ENCODE results near the gene MS4A15. TPM values are rescaled to one million over a fixed set of nuclear protein-coding genes. Genes with fewer than 3 reads are reported as not detected.

The MS4A15 gene
- total and polyA plus RNA-seq, 2 experiments from 2014 or later, result not detected

DNA sequence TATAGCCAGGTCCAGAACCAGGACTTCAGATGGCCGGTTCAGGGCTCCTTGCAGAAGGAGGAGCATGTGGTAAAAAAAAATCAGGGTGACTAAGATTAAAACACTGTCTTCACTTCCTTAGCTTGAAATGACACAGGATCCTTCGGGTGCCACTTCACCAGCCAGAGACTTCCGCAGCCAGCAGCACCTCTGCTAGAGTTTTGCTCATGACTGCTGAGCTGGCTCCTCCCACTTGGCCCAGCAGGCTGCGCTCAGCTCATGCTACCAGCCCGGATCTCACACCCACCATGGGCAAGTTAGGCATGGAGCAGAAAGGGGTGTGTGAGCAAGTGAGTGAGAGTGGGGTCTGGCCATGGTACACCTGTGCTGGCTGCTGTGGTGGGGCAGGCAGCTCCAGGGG, 38.7 kb upstream of the MS4A15 start:
- H3F3A ChIP-seq (ENCODE audit: insufficient read depth), result no peaks in the 10 kb centered on the region
- H3K9me3 ChIP-seq (ENCODE audit: low read depth), result no peaks in the 10 kb centered on the region
- H3K9ac ChIP-seq, result no peak overlapping the region
- in situ Hi-C loops (cut with MboI), result no loop called here
- H3K4me1 ChIP-seq (ENCODE audit: insufficient read depth), result no peaks in the 10 kb centered on the region
- no peak overlapping the region for H3K4me3 ChIP-seq
- no peaks in the 10 kb centered on the region for H3K79me2 ChIP-seq (ENCODE audit: insufficient read depth)
- no peak for DNase-seq
- no peak for TF ChIP-seq EZH2 (IDR thresholded peaks at IDR 0.05; ENCODE audit: insufficient read depth, poor library complexity, severe bottlenecking)
- TF ChIP-seq EZH2phosphoT487 (IDR thresholded peaks at IDR 0.05; ENCODE audit: insufficient read depth, low read depth), result no peak
- H3K4me2 ChIP-seq (ENCODE audit: unreplicated experiment), result no peak overlapping the region
- H3K27me3 ChIP-seq (replicated peaks; ENCODE audit: insufficient read depth), result 0 out of 2 replicates have a peak, but pooled peaks cover 2% of the 10 kb centered on the region
- H4K20me1 ChIP-seq (ENCODE audit: insufficient read depth), result no peaks in the 10 kb centered on the region
- 39 to 42% methylated on average over 5 of the region's 5 CpGs for WGBS, 2 experiments (ENCODE audit: low coverage in 1 of 2, low lambda C conversion rate in 2 of 2, missing lambda C conversion rate in 2 of 2)
- H3K27ac ChIP-seq, result no peak overlapping the region
- H2AFZ ChIP-seq, result no peak overlapping the region
- no peaks in the 10 kb centered on the region for H3K9me2 ChIP-seq (ENCODE audit: insufficient read depth)
- no peaks in the 10 kb centered on the region for H3K36me3 ChIP-seq (ENCODE audit: low read depth)

DNA sequence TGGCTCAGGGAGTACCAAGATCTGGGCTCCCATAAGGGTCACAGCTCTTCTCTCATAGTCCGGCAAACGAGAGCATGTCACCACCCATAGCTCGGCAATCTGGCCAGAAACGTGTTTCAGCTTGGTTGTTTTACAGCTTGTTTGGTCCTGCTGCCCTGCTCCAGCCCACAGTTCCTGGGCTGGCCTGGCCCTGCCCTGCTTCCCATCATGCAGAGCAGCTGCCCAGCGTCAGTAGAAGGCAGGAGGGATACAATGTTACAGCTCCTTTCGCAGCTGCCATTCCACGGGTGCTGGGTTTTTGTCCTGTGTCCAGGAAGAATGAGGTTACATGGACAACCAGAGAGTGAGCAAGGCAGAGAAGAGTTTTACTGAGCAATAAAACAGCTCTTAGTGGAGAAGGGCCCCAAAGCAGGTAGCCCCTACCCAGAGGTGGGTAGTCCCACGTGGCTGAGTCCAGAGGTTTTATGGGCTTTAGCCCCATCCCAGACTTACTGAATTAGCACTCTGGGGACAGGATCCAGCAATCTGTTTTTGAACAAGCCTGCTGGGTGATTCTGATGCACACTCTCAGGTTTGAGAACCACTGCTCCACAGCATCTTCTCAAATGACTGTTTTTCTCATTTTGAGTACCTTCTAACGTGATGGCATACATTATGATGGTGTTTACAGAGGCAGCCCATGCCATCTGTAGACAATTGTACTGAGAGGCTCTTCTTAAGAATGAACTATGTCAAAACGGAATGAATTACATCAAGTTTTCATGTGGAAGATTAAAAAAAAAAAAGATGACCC, 37.9 kb upstream of the MS4A15 start:
- H3K36me3 ChIP-seq (ENCODE audit: low read depth), result no peaks in the 10 kb centered on the region
- no peak for DNase-seq
- H2AFZ ChIP-seq, result no peak overlapping the region
- H3K27me3 ChIP-seq (replicated peaks; ENCODE audit: insufficient read depth), result 0 out of 2 replicates have a peak, but pooled peaks cover 2% of the 10 kb centered on the region
- H3K79me2 ChIP-seq (ENCODE audit: insufficient read depth), result no peaks in the 10 kb centered on the region
- no peak overlapping the region for H3K4me2 ChIP-seq (ENCODE audit: unreplicated experiment)
- H4K20me1 ChIP-seq (ENCODE audit: insufficient read depth), result no peaks in the 10 kb centered on the region
- H3K27ac ChIP-seq, result no peak overlapping the region
- H3K9me3 ChIP-seq (ENCODE audit: low read depth), result no peaks in the 10 kb centered on the region
- TF ChIP-seq EZH2phosphoT487 (IDR thresholded peaks at IDR 0.05; ENCODE audit: insufficient read depth, low read depth), result no peak
- in situ Hi-C loops (cut with MboI), result no loop called here
- H3K4me3 ChIP-seq, result no peak overlapping the region
- 32 to 42% methylated on average over 10 of the region's 10 CpGs for WGBS, 2 experiments (ENCODE audit: low coverage in 1 of 2, low lambda C conversion rate in 2 of 2, missing lambda C conversion rate in 2 of 2)
- no peaks in the 10 kb centered on the region for H3F3A ChIP-seq (ENCODE audit: insufficient read depth)
- H3K9me2 ChIP-seq (ENCODE audit: insufficient read depth), result no peaks in the 10 kb centered on the region
- no peaks in the 10 kb centered on the region for H3K4me1 ChIP-seq (ENCODE audit: insufficient read depth)
- no peak overlapping the region for H3K9ac ChIP-seq

DNA sequence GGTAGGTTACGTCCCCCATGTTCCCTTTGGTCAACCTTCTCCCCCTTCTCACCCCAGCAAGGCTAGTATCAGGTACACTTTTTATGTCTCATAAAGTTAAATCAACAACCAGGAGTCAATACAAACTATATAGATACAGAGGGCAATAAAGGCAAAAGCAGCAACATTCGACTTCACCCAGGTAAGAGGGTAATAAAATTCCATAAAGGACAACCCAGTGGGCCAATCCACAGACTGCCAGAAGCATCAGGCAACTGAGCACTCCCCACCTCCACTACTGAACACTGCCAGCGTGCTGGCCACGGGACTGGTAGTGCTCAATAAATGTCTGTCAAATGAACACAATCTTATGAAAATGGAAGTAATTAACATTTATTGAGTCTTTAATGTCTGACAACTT, 37.3 kb upstream of the MS4A15 start:
- Histone ChIP-seq H2AFZ (no peak overlapping the region), H4K20me1 (ENCODE audit: insufficient read depth) (no peaks in the 10 kb centered on the region), H3K4me3 (no peak overlapping the region), H3K9ac (no peak overlapping the region), H3K36me3 (ENCODE audit: low read depth) (no peaks in the 10 kb centered on the region), H3K4me1 (ENCODE audit: insufficient read depth) (no peaks in the 10 kb centered on the region), H3K9me2 (ENCODE audit: insufficient read depth) (no peaks in the 10 kb centered on the region), H3K4me2 (ENCODE audit: unreplicated experiment) (no peak overlapping the region), H3K9me3 (ENCODE audit: low read depth) (no peaks in the 10 kb centered on the region), H3F3A (ENCODE audit: insufficient read depth) (no peaks in the 10 kb centered on the region), H3K27me3 (replicated peaks; ENCODE audit: insufficient read depth) (0 out of 2 replicates have a peak, but pooled peaks cover 2% of the 10 kb centered on the region), H3K79me2 (ENCODE audit: insufficient read depth) (no peaks in the 10 kb centered on the region), H3K27ac (no peak overlapping the region)
- in situ Hi-C loops (cut with MboI), result no loop called here
- no peak for DNase-seq
- TF ChIP-seq EZH2phosphoT487 (IDR thresholded peaks at IDR 0.05; ENCODE audit: insufficient read depth, low read depth) (no peak), EZH2 (IDR thresholded peaks at IDR 0.05; ENCODE audit: insufficient read depth, poor library complexity, severe bottlenecking) (no peak)
- 14 to 15% methylated on average over 4 of the region's 4 CpGs for WGBS, 2 experiments (ENCODE audit: low coverage in 1 of 2, low lambda C conversion rate in 2 of 2, missing lambda C conversion rate in 2 of 2)

DNA sequence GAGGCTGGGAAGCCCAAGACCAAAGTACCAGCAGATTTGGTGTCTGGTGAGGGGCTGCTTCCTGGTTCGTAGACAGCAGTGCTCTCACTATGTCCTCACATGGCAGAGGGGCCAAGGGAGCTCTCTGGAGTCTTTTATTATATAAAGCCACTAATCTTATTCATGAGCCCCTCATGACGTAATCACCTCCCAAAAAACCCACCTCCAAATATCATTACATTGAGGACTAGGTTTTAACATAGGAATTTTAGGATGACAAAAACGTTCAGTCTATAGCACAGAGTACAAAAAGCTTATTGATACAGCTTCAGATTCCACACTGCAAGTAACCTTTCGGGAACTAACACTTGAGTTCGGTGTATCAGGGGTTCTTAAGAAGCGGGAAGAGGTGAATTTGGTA, 36.2 kb upstream of the MS4A15 start:
- Histone ChIP-seq H3K9me3 (ENCODE audit: low read depth) (no peaks in the 10 kb centered on the region), H3K27me3 (replicated peaks; ENCODE audit: insufficient read depth) (0 out of 2 replicates have a peak, but pooled peaks cover 2% of the 10 kb centered on the region), H2AFZ (no peak overlapping the region), H3K36me3 (ENCODE audit: low read depth) (no peaks in the 10 kb centered on the region), H3K4me1 (ENCODE audit: insufficient read depth) (no peaks in the 10 kb centered on the region), H3K4me2 (ENCODE audit: unreplicated experiment) (no peak overlapping the region), H4K20me1 (ENCODE audit: insufficient read depth) (no peaks in the 10 kb centered on the region), H3K9me2 (ENCODE audit: insufficient read depth) (no peaks in the 10 kb centered on the region), H3F3A (ENCODE audit: insufficient read depth) (no peaks in the 10 kb centered on the region), H3K9ac (no peak overlapping the region), H3K79me2 (ENCODE audit: insufficient read depth) (no peaks in the 10 kb centered on the region), H3K27ac (no peak overlapping the region), H3K4me3 (no peak overlapping the region)
- TF ChIP-seq EZH2 (IDR thresholded peaks at IDR 0.05; ENCODE audit: insufficient read depth, poor library complexity, severe bottlenecking) (no peak), EZH2phosphoT487 (IDR thresholded peaks at IDR 0.05; ENCODE audit: insufficient read depth, low read depth) (no peak)
- in situ Hi-C loops (cut with MboI), result no loop called here
- WGBS, 2 experiments (ENCODE audit: low coverage in 1 of 2, low lambda C conversion rate in 2 of 2, missing lambda C conversion rate in 2 of 2), result 22 to 25% methylated on average over 6 of the region's 6 CpGs
- DNase-seq, result no peak
